GM12801 (cell line): ENCODE data around the gene KSR1.

Source experiments
- TF ChIP-seq, protein P1 (sequence below): IDR thresholded peaks from one replicate; pipeline ENCODE4 v1.5.1; 2011; ENCODE audit warnings: control low read depth; ENCODE audit not compliant: insufficient read length; ENCODE audit errors: extremely low read depth

The KSR1 gene

DNA sequence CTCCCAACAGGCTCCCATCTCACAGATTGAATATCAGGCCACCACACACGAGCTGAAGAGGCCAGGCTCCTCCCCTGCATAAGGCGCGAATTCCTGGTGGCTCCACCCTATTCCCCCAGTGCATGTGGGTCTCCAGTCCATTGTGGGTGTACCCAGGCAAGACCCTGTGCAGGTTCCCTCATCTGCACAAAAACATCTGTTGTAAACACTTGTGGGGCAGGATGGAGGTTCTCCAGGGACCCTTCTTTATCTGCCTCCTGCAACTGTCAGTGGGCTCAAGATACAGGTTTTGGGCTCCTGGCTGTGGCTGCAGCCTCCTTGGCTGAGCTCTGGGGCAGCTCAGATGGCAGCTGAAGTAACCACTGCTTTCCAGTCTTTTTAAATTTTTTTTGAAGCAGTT, 157.2 kb downstream of the KSR1 start:
- TF ChIP-seq, protein P1, sequence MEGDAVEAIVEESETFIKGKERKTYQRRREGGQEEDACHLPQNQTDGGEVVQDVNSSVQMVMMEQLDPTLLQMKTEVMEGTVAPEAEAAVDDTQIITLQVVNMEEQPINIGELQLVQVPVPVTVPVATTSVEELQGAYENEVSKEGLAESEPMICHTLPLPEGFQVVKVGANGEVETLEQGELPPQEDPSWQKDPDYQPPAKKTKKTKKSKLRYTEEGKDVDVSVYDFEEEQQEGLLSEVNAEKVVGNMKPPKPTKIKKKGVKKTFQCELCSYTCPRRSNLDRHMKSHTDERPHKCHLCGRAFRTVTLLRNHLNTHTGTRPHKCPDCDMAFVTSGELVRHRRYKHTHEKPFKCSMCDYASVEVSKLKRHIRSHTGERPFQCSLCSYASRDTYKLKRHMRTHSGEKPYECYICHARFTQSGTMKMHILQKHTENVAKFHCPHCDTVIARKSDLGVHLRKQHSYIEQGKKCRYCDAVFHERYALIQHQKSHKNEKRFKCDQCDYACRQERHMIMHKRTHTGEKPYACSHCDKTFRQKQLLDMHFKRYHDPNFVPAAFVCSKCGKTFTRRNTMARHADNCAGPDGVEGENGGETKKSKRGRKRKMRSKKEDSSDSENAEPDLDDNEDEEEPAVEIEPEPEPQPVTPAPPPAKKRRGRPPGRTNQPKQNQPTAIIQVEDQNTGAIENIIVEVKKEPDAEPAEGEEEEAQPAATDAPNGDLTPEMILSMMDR, result no peak

DNA sequence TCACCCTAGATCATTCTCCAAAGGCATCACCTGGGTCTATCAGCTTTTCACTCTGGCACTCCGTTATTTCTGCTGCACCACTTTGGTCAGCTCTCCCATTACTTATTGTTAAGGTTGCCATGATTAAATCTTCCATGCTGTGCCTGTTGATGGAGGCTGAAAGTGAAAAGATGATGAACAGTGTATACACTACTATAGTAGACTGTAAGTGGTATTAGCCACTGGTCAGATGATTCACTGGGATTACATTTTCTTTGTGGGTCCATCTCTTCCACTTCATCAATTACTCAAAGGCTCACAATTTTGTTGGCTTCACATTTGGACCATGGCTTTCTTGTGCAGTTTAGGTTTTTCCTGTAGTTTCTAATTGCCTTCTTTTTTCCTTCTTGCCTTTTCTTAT, 158.9 kb downstream of the KSR1 start:
- TF ChIP-seq, protein P1, result no peak

DNA sequence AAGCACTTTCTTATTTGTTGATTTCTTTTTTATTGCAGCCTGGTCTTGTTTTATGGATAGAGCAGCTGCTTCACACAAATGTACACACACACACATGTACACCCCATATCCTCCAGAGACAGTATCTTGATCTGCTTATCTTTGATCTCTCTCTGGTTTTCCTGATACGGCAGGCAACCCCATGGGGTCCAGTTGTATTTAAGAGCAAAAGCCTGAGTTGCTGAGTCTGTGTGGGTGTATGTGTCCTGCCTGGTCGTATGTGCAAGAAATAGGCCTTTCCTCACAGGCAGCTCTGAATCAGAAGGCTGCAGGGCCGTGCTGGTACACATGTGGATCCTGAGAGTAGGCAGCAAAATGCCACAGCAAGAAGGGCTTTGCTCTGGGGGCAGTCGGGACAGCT, 160.2 kb downstream of the KSR1 start:
- TF ChIP-seq, protein P1, result no peak

DNA sequence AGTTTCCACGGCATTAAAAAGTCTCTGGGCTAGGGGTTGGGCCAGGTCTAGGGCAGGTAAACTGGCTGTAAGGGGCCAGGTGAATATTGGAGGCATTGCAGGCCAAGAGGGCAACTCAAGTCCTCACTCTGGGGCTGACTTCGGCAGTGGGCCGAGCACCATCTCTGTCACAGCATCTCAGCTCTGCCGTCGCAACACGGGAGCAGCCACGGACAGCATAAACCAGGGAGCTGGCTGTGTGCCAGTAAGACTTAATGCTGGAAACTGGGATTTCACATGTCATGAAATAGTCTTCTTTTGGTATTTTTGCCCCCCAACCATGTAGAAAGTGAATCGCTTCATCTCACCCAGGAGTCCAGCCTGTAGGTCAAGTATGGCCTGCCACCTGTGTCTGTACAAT, 162.2 kb downstream of the KSR1 start:
- TF ChIP-seq, protein P1, result no peak

DNA sequence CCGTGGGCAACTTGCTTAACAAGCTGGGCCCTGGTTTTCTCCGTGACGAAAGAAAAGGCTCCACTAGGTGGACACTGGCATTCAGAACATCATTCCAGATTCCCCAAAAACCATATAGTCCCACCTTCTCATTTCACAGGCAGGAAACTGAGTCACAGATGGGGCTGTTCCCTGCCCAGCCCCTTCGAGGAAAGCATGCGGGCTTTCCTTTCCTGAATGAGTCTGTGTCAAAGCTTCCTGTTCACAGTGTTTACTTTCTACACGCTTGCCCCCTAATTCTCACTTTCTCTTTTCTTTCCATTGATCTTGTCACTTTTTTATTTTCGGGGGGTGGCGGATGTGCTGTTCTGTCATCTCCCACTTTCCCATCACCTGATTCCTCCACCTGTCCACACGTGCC, 164.5 kb downstream of the KSR1 start:
- TF ChIP-seq, protein P1, result no peak

DNA sequence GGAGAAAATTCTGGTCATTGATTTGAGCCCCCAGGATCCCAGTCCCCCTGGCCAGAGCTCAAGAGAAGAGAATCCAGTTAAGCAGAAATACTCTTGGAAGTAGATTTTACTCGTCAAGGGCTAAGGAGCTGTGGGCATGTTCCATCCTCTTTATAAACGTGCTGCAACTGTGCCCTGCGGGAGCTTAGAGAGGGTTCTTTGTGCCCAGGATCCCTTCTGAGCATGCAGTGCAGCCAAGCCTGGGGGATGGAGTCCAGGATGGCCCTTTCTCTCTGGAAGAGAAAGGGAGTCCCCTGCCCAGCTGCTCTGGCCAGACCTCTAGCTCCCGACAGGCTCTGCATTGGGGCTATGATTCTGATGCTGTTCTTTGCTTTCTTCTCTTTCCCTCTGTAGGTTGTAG, 165.3 kb downstream of the KSR1 start:
- TF ChIP-seq, protein P1, result no peak

DNA sequence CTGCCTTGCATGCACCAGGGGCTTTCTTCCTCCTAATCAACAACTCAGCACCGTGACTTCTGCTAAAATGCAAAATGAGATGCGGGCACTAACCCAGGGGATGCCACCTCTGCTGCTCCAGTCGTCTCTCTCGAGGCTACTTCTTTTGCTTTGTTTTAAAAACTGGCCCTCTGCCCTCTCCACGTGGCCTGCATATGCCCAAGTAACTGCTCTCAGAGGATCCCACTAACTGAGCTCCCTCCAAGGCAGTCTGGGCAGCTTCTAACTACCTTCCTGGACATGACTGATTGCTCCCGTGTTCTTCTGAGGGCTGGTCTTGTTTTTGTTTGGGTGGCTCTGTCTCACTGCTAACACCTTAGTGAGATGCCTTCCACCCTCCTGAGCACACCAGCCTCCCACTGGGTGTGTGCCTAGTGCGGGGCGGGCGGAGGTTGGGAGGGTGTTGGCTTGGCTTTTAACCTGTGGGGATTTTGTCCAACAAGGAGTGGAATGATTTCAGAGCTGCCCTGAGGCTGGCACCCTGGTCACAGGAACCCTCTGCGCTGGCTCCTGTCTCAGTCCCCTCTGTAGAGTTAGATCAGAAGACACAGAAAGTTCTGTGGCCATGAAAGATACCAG, 165.8 kb downstream of the KSR1 start:
- TF ChIP-seq, protein P1, result no peak
